NCI-H69 (cell line): ENCODE measurements around the gene DBP.
"Not testable (repeated sequence)": the region's sequence is repeated elsewhere in the genome, so short reads cannot be mapped to it uniquely, and the experiment has no call there.

ENCODE experiments used
- DNase-seq: peaks from one replicate; lab custom pipeline; 2025; lab: John Stamatoyannopoulos, UW

DBP gene

GRCh38 chr19:48665786-48666185 lies 28.6 kb upstream of the DBP start:
- DNase-seq, result no peak

- no peak for DNase-seq
Observed at GRCh38 chr19:48664476-48664875, 27.3 kb upstream of the DBP start.

- no peak for DNase-seq
Observed at GRCh38 chr19:48663667-48664066, 26.5 kb upstream of the DBP start.

GRCh38 chr19:48661711-48662090 lies 24.5 kb upstream of the DBP start:
- DNase-seq, result no peak

GRCh38 chr19:48660852-48661710 lies 23.9 kb upstream of the DBP start:
- peak; percentile 62 for DNase-seq

- DNase-seq, result no peak
Observed at GRCh38 chr19:48659768-48660167, 22.6 kb upstream of the DBP start.

GRCh38 chr19:48658483-48658882 lies 21.3 kb upstream of the DBP start:
- DNase-seq, result no peak

GRCh38 chr19:48657828-48658227 lies 20.6 kb upstream of the DBP start:
- not testable (repeated sequence) for DNase-seq

GRCh38 chr19:48656840-48657474 lies 19.8 kb upstream of the DBP start:
- no peak for DNase-seq

GRCh38 chr19:48654299-48655059 lies 17.3 kb upstream of the DBP start:
- peak; percentile 97 for DNase-seq

GRCh38 chr19:48651683-48652048 lies 14.5 kb upstream of the DBP start:
- no peak for DNase-seq

GRCh38 chr19:48650974-48651682 lies 13.9 kb upstream of the DBP start:
- DNase-seq, result no peak

GRCh38 chr19:48648134-48648533 lies 11.0 kb upstream of the DBP start:
- no peak for DNase-seq

- peak; percentile 97 for DNase-seq
Observed at GRCh38 chr19:48646722-48647216, 9.6 kb upstream of the DBP start.

GRCh38 chr19:48646001-48646721 lies 9.0 kb upstream of the DBP start, which contains the start of gene CA11:
CA11 (minus strand) TSS chr19:48646187; CDS start chr19:48645632, 555 bp downstream.
- DNase-seq, result peak; percentile 95

- DNase-seq, result no peak
Observed at GRCh38 chr19:48645620-48646000, 8.4 kb upstream of the DBP start.

- peak; percentile 85 for DNase-seq
Observed at GRCh38 chr19:48644839-48645619, 7.8 kb upstream of the DBP start.

- no peak for DNase-seq
Observed at GRCh38 chr19:48644355-48644754, 7.2 kb upstream of the DBP start.

GRCh38 chr19:48642862-48643261 lies 5.7 kb upstream of the DBP start:
- DNase-seq, result no peak

- DNase-seq, result no peak
Observed at GRCh38 chr19:48641850-48642249, 4.7 kb upstream of the DBP start.
